H1 (cell line): ENCODE data around the gene CFAP161.

Source experiments
- CTCF ChIP-seq, 3 experiments: IDR thresholded peaks; 1 replicate in 2 of 3; 2 replicates in 1 of 3; pipeline versions ENCODE4 v1.5.1 to v1.6.1; 2011; ENCODE audit warnings: low read length in 3 of 3, mild to moderate bottlenecking in 3 of 3, inconsistent platforms in 2 of 3, low read depth in 1 of 3, moderate library complexity in 1 of 3; ENCODE audit not compliant: insufficient read depth in 1 of 3; ENCODE audit errors: control extremely low read depth in 1 of 3
- TAF1 ChIP-seq: IDR thresholded peaks from 2 replicates; pipeline ENCODE4 v1.6.1; 2011; ENCODE audit warnings: mild to moderate bottlenecking, low read depth, low read length

GRCh38 chr15:81161160-81161673 lies 27.1 kb downstream of the CFAP161 start:
- TF ChIP-seq CTCF (IDR thresholded peaks at IDR 0.05; ENCODE audit: control extremely low read depth in 1 of 3, insufficient read depth in 1 of 3, low read depth in 1 of 3, low read length in 3 of 3) (no peak), TAF1 (no peak)
